Brain microvascular endothelial cell (primary cell): ENCODE measurements around the gene TRA2B.

Experiments
- DNase-seq: peaks from one replicate; pipeline ENCODE4 v3.0.0-alpha.2; 2020
- H3K27ac ChIP-seq: fragments of 250-450 bp; sonication (Bioruptor Pico); 2 replicates; pipeline ENCODE4 v1.5.1; 2020; ENCODE audit warnings: mild to moderate bottlenecking, moderate library complexity
- H3K27me3 ChIP-seq: fragments of 250-450 bp; sonication (Bioruptor Pico); replicated peaks from 2 replicates; pipeline ENCODE4 v1.5.1; 2020; ENCODE audit warnings: mild to moderate bottlenecking
- H3K36me3 ChIP-seq: fragments of 250-450 bp; sonication (Bioruptor Pico); replicated peaks from 2 replicates; pipeline ENCODE4 v1.5.1; 2020; ENCODE audit warnings: mild to moderate bottlenecking
- H3K4me3 ChIP-seq: 2 replicates; pipeline ENCODE4 v1.5.1; 2011; ENCODE audit warnings: low read depth, mild to moderate bottlenecking, control low read depth, low read length, moderate library complexity
- CTCF ChIP-seq: IDR thresholded peaks from 2 replicates; pipeline ENCODE4 v1.5.1; 2011; ENCODE audit warnings: low read depth, mild to moderate bottlenecking, moderate library complexity, low read length, control low read depth, inconsistent platforms; ENCODE audit errors: missing control alignments
- in situ Hi-C: cut with HindIII; loops from 2 replicates; pipeline ENCODE4 v1.10.0; 2017; ENCODE audit warnings: low sequenced_read_pairs, low pct_ligation_motif_present

Gene TRA2B

GRCh38 chr3:185940951-185941350 lies 3.1 kb upstream of the TRA2B start:
- TF ChIP-seq CTCF = no peak

GRCh38 chr3:185939721-185940120 lies 1.9 kb upstream of the TRA2B start:
- DNase-seq = no peak
- Histone ChIP-seq H3K4me3 (no peak overlapping the region), H3K27ac (no peak overlapping the region), H3K27me3 (no peaks in the 10 kb centered on the region), H3K36me3 (peaks cover 9% of the 10 kb centered on the region)
- TF ChIP-seq CTCF = no peak
- in situ Hi-C loops = no loop called here

More at GRCh38 chr3:185940951-185941350, 3.1 kb upstream of the TRA2B start:
- H3K27ac ChIP-seq = no peak overlapping the region
- no peak for DNase-seq
- peaks cover 9% of the 10 kb centered on the region for H3K36me3 ChIP-seq
- in situ Hi-C loops = no loop called here
- no peak overlapping the region for H3K4me3 ChIP-seq
- H3K27me3 ChIP-seq = no peaks in the 10 kb centered on the region

DNA sequence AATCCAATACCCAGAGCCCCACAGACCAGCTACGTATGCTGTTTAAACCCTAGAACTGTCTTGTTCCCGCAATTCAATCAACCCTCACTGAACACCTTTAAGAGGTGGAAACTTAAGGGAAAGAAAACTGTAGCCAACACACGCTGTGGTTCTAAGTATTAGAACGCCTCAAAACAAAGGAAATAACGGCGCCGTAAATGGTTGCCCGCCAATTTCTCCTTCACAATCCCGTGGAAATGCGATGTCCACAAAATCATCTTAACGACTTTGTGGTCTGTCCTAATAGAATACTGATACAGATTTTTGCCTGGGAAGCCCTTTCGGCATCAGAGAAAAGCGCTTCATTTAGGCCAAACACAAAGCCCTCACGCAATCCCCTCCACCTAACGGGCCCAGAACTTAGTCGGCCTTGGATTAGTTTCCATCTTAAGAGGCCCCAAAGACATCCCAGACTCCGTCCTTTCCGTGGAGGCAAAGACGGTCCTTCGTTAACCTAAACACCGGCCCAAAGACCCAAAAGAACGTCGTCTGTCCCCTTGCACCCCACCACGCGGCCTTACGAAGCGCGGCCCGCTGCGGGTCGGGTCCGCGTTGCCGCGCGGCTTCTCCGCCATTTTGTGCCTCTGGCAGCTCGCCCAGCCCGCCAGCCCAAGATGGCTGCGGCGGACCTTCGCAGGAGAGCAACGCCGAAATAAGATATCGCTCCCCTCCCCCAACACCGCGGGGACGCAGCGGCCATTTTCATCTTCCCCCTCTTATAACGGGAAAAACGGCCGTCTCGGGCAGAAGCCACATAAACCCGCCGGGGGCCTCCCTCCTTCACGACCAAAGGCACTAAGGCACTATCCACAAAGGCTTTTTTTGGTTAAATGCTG lies 763 bp downstream of the TRA2B start:
- DNase-seq = peak; percentile 84
- H3K36me3 ChIP-seq = peaks cover 9% of the 10 kb centered on the region
- peak overlapping the region; percentile 99 for H3K27ac ChIP-seq
- H3K4me3 ChIP-seq = peak overlapping the region; percentile 100
- no peak for TF ChIP-seq CTCF
- in situ Hi-C loops = no loop called here
- no peaks in the 10 kb centered on the region for H3K27me3 ChIP-seq

DNA sequence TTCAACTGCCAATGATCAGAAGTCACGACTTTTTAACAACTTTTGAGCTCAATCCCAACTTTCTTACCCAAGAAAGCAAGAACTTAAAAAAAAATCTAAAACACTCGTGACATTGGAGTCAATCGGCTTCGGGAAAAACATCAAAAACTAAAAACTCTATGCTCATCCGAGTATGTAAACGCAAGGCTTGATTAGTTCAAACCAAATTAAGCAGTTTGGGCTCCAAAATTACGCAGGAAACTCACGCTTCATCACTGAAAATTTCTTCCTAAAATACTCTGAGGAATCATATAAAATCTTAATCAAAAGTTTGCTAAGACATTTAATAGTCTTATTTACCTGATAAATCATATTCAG lies 1.6 kb downstream of the TRA2B start:
- no peak for DNase-seq
- Histone ChIP-seq H3K4me3 (peak overlapping the region; percentile 100), H3K27ac (peak overlapping the region; percentile 7), H3K36me3 (peaks cover 9% of the 10 kb centered on the region), H3K27me3 (no peaks in the 10 kb centered on the region)
- in situ Hi-C loops = no loop called here
- no peak for TF ChIP-seq CTCF

DNA sequence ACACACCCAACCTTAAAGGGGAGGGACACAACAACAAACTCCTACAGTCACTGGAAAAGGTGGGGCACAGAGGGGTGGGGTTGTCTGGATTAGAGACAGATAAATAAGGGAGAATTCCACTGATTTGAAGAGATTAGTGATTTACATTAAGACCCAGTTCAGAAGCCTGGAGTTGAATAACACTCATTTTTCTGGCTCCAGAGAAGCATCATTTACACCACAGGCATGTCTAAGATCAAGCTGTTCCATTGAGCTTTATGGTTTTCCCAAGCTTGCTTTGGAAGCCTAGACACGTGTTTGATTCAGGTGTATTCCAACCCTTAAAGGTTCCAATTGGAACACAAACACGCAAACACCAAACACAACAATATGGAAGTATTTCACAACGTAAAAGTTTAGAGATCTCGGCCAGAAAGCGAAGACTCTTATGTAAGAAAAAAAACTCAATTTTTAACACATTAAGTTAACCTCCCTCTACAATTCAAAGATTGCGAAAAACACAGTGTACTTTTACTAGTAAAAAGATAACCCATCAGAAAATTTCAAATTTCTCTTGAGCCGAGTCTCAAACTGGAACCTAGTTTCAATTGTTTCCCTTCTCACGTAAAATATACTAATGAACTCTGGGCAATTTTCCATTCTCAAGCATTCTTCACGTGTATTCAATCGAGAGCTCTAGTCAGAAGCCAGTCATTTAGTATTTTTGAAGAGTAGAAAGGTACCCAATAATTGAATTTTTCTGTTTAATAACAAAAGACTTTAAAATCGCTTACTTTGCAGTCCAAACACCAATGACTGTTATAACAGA lies 2.1 kb downstream of the TRA2B start:
- no peak for TF ChIP-seq CTCF
- in situ Hi-C loops = no loop called here
- Histone ChIP-seq H3K36me3 (peaks cover 12% of the 10 kb centered on the region), H3K4me3 (peak overlapping the region; percentile 100), H3K27me3 (no peaks in the 10 kb centered on the region), H3K27ac (no peak overlapping the region)
- no peak for DNase-seq
